H1 (cell line): ENCODE measurements around the gene NRXN2. TPM values are rescaled to one million over a fixed set of nuclear protein-coding genes. Genes with fewer than 3 reads are reported as not detected.

Experiments
- KDM1A ChIP-seq: fragments of 200-600, 300-600 bp; sonication (generic); IDR thresholded peaks from 2 replicates; pipeline ENCODE4 v1.7.1; 2016; ENCODE audit warnings: mild to moderate bottlenecking, low read length, borderline replicate concordance
- NANOG ChIP-seq: IDR thresholded peaks from 2 replicates; pipeline ENCODE4 v1.6.1; 2011; ENCODE audit warnings: low read length, low read depth, mild to moderate bottlenecking, inconsistent platforms; ENCODE audit not compliant: insufficient read depth, poor library complexity, severe bottlenecking
- RNF2 ChIP-seq: fragments of 200-900, 300-1000 bp; sonication (generic); IDR thresholded peaks from 2 replicates; pipeline ENCODE4 v1.7.1; 2016; ENCODE audit warnings: borderline replicate concordance, low read depth, mild to moderate bottlenecking, antibody characterized with exemption, low read length; ENCODE audit not compliant: poor library complexity, severe bottlenecking; ENCODE audit errors: missing control alignments
- TBP ChIP-seq: IDR thresholded peaks from 2 replicates; pipeline ENCODE4 v1.6.1; 2011; ENCODE audit warnings: low read depth, low read length, improper control_type of control experiment
- TEAD4 ChIP-seq: IDR thresholded peaks from 2 replicates; pipeline ENCODE4 v1.6.1; 2012; ENCODE audit warnings: low read depth, low read length, inconsistent platforms, mixed read lengths
- polyA plus RNA-seq, 7 experiments: library from polyadenylated mRNA; depleted of rRNA in 3 of 7; stranded (reverse) in 5 of 7; unstranded in 2 of 7; fragments of >200 nt in 5 of 7; fragments of 200-250 nt in 2 of 7; gene quantifications; 1 replicate in 5 of 7; 2 replicates in 1 of 7; 4 replicates in 1 of 7; pipeline versions ENCODE4 v1.2.1 to v1.2.3, GENCODE V29; 2011 to 2013; ENCODE audit warnings: missing spikeins in 2 of 7, mixed read lengths in 2 of 7
- total RNA-seq: library from RNA; stranded (reverse); fragmentation: NEBNext Ultra II Directional; extraction: Animal tissue kit (Norgen Biotek cat#: 25700); gene quantifications from 2 replicates; pipeline ENCODE4 v1.2.1, GENCODE V29; 2021

Gene NRXN2
- total and polyA plus RNA-seq, 2 of the 8 experiments (the other 6 are each of a cell fraction or from before 2014, with no cell fraction given): 1.3 to 11.5 TPM

GRCh38 chr11:64676261-64676615 lies 46.8 kb downstream of the NRXN2 start (continued):
- TF ChIP-seq RNF2 (no peak), NANOG (no peak), TBP (no peak), KDM1A (no peak), TEAD4 (no peak)
- TF ChIP-seq, all 59 proteins: peak for 0
